ENCODE measurements around the gene CATSPERD.
"Not testable (repeated sequence)": the region's sequence is repeated elsewhere in the genome, so short reads cannot be mapped to it uniquely, and the experiment has no call there.

CATSPERD gene

GRCh38 chr19:5718037-5718578, 2.3 kb upstream of the CATSPERD start:
- DNase-seq (ENCODE audit: low read depth) = peak; percentile 17
- peak overlapping the region; percentile 97 for H3K4me3 ChIP-seq (ENCODE audit: low read depth, low read length)

- H3K4me3 ChIP-seq (ENCODE audit: low read depth, low read length) = peak overlapping the region; percentile 97
- DNase-seq (ENCODE audit: low read depth) = peak; percentile 70
Observed at GRCh38 chr19:5718579-5719273, 1.7 kb upstream of the CATSPERD start.

GRCh38 chr19:5719274-5719960, 1.0 kb upstream of the CATSPERD start:
- no peak for DNase-seq (ENCODE audit: low read depth)
- peak overlapping the region; percentile 97 for H3K4me3 ChIP-seq (ENCODE audit: low read depth, low read length)

GRCh38 chr19:5727453-5728050, 7.1 kb downstream of the CATSPERD start:
- no peak overlapping the region for H3K4me3 ChIP-seq (ENCODE audit: low read depth, low read length)
- no peak for DNase-seq (ENCODE audit: low read depth)

- H3K4me3 ChIP-seq (ENCODE audit: low read depth, low read length); DNase-seq (ENCODE audit: low read depth): not testable (repeated sequence)
Observed at GRCh38 chr19:5733172-5733571, 12.7 kb downstream of the CATSPERD start.

- H3K4me3 ChIP-seq (ENCODE audit: low read depth, low read length) = no peak overlapping the region
- DNase-seq (ENCODE audit: low read depth) = no peak
Observed at GRCh38 chr19:5738423-5738822, 18.0 kb downstream of the CATSPERD start.

GRCh38 chr19:5742051-5742450, 21.6 kb downstream of the CATSPERD start:
- no peak overlapping the region for H3K4me3 ChIP-seq (ENCODE audit: low read depth, low read length)
- no peak for DNase-seq (ENCODE audit: low read depth)

- DNase-seq (ENCODE audit: low read depth) = no peak
- no peak overlapping the region for H3K4me3 ChIP-seq (ENCODE audit: low read depth, low read length)
Observed at GRCh38 chr19:5743630-5744029, 23.2 kb downstream of the CATSPERD start.

- not testable (repeated sequence) for DNase-seq (ENCODE audit: low read depth); H3K4me3 ChIP-seq (ENCODE audit: low read depth, low read length)
Observed at GRCh38 chr19:5744999-5745398, 24.6 kb downstream of the CATSPERD start.

GRCh38 chr19:5748920-5749319, 28.5 kb downstream of the CATSPERD start:
- not testable (repeated sequence) for H3K4me3 ChIP-seq (ENCODE audit: low read depth, low read length); DNase-seq (ENCODE audit: low read depth)

GRCh38 chr19:5749505-5749904, 29.1 kb downstream of the CATSPERD start:
- DNase-seq (ENCODE audit: low read depth) = no peak
- no peak overlapping the region for H3K4me3 ChIP-seq (ENCODE audit: low read depth, low read length)

GRCh38 chr19:5751709-5752108, 31.3 kb downstream of the CATSPERD start:
- H3K4me3 ChIP-seq (ENCODE audit: low read depth, low read length) = no peak overlapping the region
- no peak for DNase-seq (ENCODE audit: low read depth)

GRCh38 chr19:5753743-5754142, 33.3 kb downstream of the CATSPERD start:
- DNase-seq (ENCODE audit: low read depth) = no peak

GRCh38 chr19:5762608-5763217, 42.3 kb downstream of the CATSPERD start:
- H3K4me3 ChIP-seq (ENCODE audit: low read depth, low read length) = no peak overlapping the region
- no peak for DNase-seq (ENCODE audit: low read depth)

More at GRCh38 chr19:5753743-5754142, 33.3 kb downstream of the CATSPERD start:
- H3K4me3 ChIP-seq (ENCODE audit: low read depth, low read length) = no peak overlapping the region

- H3K4me3 ChIP-seq (ENCODE audit: low read depth, low read length) = no peak overlapping the region
Observed at GRCh38 chr19:5765220-5765619, 44.8 kb downstream of the CATSPERD start.

GRCh38 chr19:5767949-5768348, 47.5 kb downstream of the CATSPERD start:
- no peak for DNase-seq (ENCODE audit: low read depth)
- H3K4me3 ChIP-seq (ENCODE audit: low read depth, low read length) = no peak overlapping the region

More at GRCh38 chr19:5765220-5765619, 44.8 kb downstream of the CATSPERD start:
- no peak for DNase-seq (ENCODE audit: low read depth)

GRCh38 chr19:5772416-5772815, 52.0 kb downstream of the CATSPERD start:
- H3K4me3 ChIP-seq (ENCODE audit: low read depth, low read length) = no peak overlapping the region
- no peak for DNase-seq (ENCODE audit: low read depth)

GRCh38 chr19:5773276-5773675, 52.8 kb downstream of the CATSPERD start:
- no peak overlapping the region for H3K4me3 ChIP-seq (ENCODE audit: low read depth, low read length)
- DNase-seq (ENCODE audit: low read depth) = no peak

- DNase-seq (ENCODE audit: low read depth) = no peak
- H3K4me3 ChIP-seq (ENCODE audit: low read depth, low read length) = no peak overlapping the region
Observed at GRCh38 chr19:5774921-5775320, 54.5 kb downstream of the CATSPERD start.

Data from skeletal muscle cell (primary cell).